GM23338 (cell line): ENCODE results near the gene HOXA11.

Experiments used
- CTCF ChIP-seq, 2 experiments: fragments of 200-600 bp in 1 of 2; sonication (generic) in 1 of 2; conservative IDR thresholded peaks; 2 replicates each; pipeline versions ENCODE4 v1.5.1 to v1.6.1; 2016 to 2017; ENCODE audit warnings: antibody characterized with exemption in 2 of 2, low read depth in 2 of 2, mild to moderate bottlenecking in 2 of 2, moderate library complexity in 1 of 2
- POLR2AphosphoS5 ChIP-seq: IDR thresholded peaks from 2 replicates; pipeline ENCODE4 v1.6.1; 2016; ENCODE audit warnings: antibody characterized with exemption, low read depth

DNA sequence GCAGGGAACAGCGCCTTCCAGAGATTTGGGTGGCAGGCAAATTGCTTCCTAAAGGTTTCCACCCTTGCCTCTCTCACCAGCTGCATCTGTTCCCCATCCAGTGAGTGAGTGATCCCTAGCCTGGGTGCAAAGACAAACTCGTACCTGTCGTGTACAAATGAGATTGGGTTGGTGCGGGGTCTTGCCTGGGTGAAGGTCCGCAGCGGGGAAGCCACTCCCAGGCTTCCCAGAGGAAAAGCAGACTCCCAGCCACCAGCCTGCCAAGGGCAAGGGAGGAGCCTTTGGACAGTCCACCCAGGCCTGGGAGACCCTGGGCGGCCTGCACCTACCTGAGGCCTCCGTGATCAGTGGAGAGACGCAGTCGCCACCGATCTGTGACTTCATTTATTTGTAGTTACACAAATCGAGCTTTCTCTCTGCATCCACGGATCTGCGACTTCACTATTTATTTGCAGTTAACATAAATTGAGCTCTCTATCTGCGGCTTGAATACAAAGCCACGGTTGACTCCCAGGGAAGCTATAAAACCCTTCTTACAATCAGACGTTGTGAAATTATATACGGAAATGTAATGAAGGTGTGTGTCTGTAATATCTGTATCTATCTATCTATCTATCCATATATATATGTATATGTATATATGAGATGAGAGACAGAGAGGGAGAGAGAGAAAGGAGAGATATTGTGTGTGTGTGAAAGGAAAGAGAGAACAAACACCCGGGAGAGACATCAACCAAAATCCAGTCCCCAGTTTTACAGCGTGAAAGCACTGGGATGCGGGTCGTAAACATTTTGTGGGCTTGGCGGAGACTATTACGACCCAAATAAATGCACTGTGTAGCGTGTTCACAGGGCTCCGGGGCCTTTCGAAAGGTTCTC, 25.5 kb downstream of the HOXA11 start:
- TF ChIP-seq CTCF (conservative IDR thresholded peaks at IDR 0.05; ENCODE audit: low read depth in 2 of 2) (no peak), POLR2AphosphoS5 (no peak)
